HCT116 (cell line): ENCODE measurements around the gene SLC35G2. TPM values are rescaled to one million over a fixed set of nuclear protein-coding genes. Genes with fewer than 3 reads are reported as not detected.

Experiments used
- ATAC-seq: fragments of 200-7000 bp; cut with Tn5 transposase; 2 replicates; pipeline ENCODE4 v1.9.1; 2020; ENCODE audit warnings: mild to moderate bottlenecking, moderate library complexity
- BruUV-seq: library from RNA; stranded (reverse); fragments of 400-500 nt; replicated peaks from 2 replicates; lab custom pipeline; 2021; lab: Mats Ljungman, UMichigan
- CTCF ChIA-PET: fragments of 300-600 bp; sonication (Branson Sonifier 250); formaldehyde crosslinking; loops from one replicate; lab custom pipeline; 2021; ENCODE audit warnings: antibody characterized with exemption; lab: Charles Lee
- POLR2A ChIA-PET: fragments of 300-600, 350-600 bp; sonication (Branson Sonifier 250); formaldehyde crosslinking; loops from one replicate; lab custom pipeline; 2021; ENCODE audit warnings: antibody characterized with exemption; lab: Charles Lee
- RAD21 ChIA-PET, 2 experiments: fragments of 300-600 bp; sonication (Branson Sonifier 250); formaldehyde crosslinking; loops; one replicate each; lab custom pipeline; 2023; ENCODE audit warnings: low total read pairs in 2 of 2; ENCODE audit not compliant: uncharacterized antibody in 2 of 2, unreplicated experiment in 2 of 2, low non-redundant PET in 1 of 2; lab: Charles Lee
- DNase-seq: peaks from one replicate; pipeline ENCODE4 v3.0.0-alpha.2; 2010; ENCODE audit warnings: low read depth, low spot score
- H2AFZ ChIP-seq: fragments of 200-600 bp; shearing (Covaris generic), sonication (generic); 2 replicates; pipeline ENCODE4 v1.6.1; 2017; ENCODE audit warnings: low read depth, mixed run types, mixed read lengths, antibody characterized with exemption, low read length; ENCODE audit not compliant: poor library complexity, severe bottlenecking
- H3K27ac ChIP-seq: 2 replicates; pipeline ENCODE4 v1.5.1; 2012; ENCODE audit warnings: low read depth, low read length
- H3K27me3 ChIP-seq: fragments of 200-600 bp; sonication (generic); 2 replicates; pipeline ENCODE4 v1.6.1; 2016; ENCODE audit warnings: mixed run types, low read length, mixed read lengths; ENCODE audit not compliant: insufficient read depth
- H3K36me3 ChIP-seq, 2 experiments: fragments of 200-500 bp in 1 of 2; fragments of 200-600 bp in 1 of 2; sonication (Bioruptor generic) in 1 of 2; sonication (generic) in 1 of 2; 2 replicates each; pipeline versions ENCODE4 v1.5.1 to v1.6.1; 2014 to 2016; ENCODE audit warnings: low read length in 2 of 2, inconsistent platforms in 1 of 2, mixed read lengths in 1 of 2, mixed run types in 1 of 2; ENCODE audit not compliant: insufficient read depth in 2 of 2, control insufficient read depth in 1 of 2
- H3K4me1 ChIP-seq, 2 experiments: fragments of 200-600 bp in 1 of 2; sonication (generic) in 1 of 2; 2 replicates each; pipeline versions ENCODE4 v1.5.1 to v1.6.1; 2012 to 2017; ENCODE audit warnings: low read length in 2 of 2, inconsistent platforms in 1 of 2, mild to moderate bottlenecking in 1 of 2, mixed read lengths in 1 of 2, mixed run types in 1 of 2, moderate library complexity in 1 of 2; ENCODE audit not compliant: insufficient read depth in 2 of 2, control insufficient read depth in 1 of 2
- H3K4me2 ChIP-seq: fragments of 200-600 bp; sonication (generic); 2 replicates; pipeline ENCODE4 v1.6.1; 2017; ENCODE audit warnings: mixed run types, low read length, mixed read lengths
- H3K4me3 ChIP-seq, 2 experiments: fragments of 200-600 bp in 1 of 2; sonication (generic) in 1 of 2; replicated peaks in 1 of 2; 2 replicates each; pipeline ENCODE4 v1.5.1; 2011 to 2016; ENCODE audit warnings: low read length in 2 of 2, control low read depth in 1 of 2, low read depth in 1 of 2, mild to moderate bottlenecking in 1 of 2, mixed read lengths in 1 of 2, mixed run types in 1 of 2
- H3K79me2 ChIP-seq: fragments of 200-600 bp; sonication (generic); 2 replicates; pipeline ENCODE4 v1.6.1; 2017; ENCODE audit warnings: mild to moderate bottlenecking, mixed run types, low read length, moderate library complexity, mixed read lengths; ENCODE audit not compliant: insufficient read depth
- H3K9ac ChIP-seq: fragments of 200-600 bp; sonication (generic); 2 replicates; pipeline ENCODE4 v1.6.1; 2016; ENCODE audit warnings: low read length, mixed read lengths
- H3K9me2 ChIP-seq: fragments of 200-600 bp; sonication (generic), shearing (Covaris generic); 2 replicates; pipeline ENCODE4 v1.6.1; 2017; ENCODE audit warnings: mixed run types, mild to moderate bottlenecking, moderate library complexity; ENCODE audit not compliant: insufficient read depth
- H3K9me3 ChIP-seq, 2 experiments: fragments of 200-500 bp in 1 of 2; fragments of 200-600 bp in 1 of 2; sonication (Bioruptor generic) in 1 of 2; sonication (generic) in 1 of 2; 2 replicates each; pipeline ENCODE4 v1.6.1; 2014 to 2017; ENCODE audit warnings: low read length in 2 of 2, mixed read lengths in 2 of 2, inconsistent platforms in 1 of 2, low read depth in 1 of 2, mild to moderate bottlenecking in 1 of 2, mixed run types in 1 of 2, moderate library complexity in 1 of 2; ENCODE audit not compliant: control insufficient read depth in 1 of 2, insufficient read depth in 1 of 2
- H4K20me1 ChIP-seq: fragments of 200-600 bp; sonication (generic), shearing (Covaris generic); 2 replicates; pipeline ENCODE4 v1.6.1; 2017; ENCODE audit warnings: mixed run types, mild to moderate bottlenecking, moderate library complexity; ENCODE audit not compliant: insufficient read depth
- CBX3 ChIP-seq: IDR thresholded peaks from 2 replicates; pipeline ENCODE4 v1.6.1; 2012; ENCODE audit warnings: low read depth
- CEBPB ChIP-seq: IDR thresholded peaks from 2 replicates; pipeline ENCODE4 v1.6.1; 2012; ENCODE audit warnings: low read depth
- EGR1 ChIP-seq: IDR thresholded peaks from 2 replicates; pipeline ENCODE4 v1.6.1; 2012; ENCODE audit warnings: low read depth
- ELF1 ChIP-seq: IDR thresholded peaks from 2 replicates; pipeline ENCODE4 v1.6.1; 2012; ENCODE audit warnings: low read depth, borderline replicate concordance
- EZH2 ChIP-seq: fragments of 200-600 bp; sonication (generic); IDR thresholded peaks from 2 replicates; pipeline ENCODE4 v1.6.1; 2017; ENCODE audit warnings: antibody characterized with exemption, mixed run types
- EZH2phosphoT487 ChIP-seq: fragments of 200-600 bp; IDR thresholded peaks from 2 replicates; pipeline ENCODE4 v1.6.1; 2018; ENCODE audit warnings: antibody characterized with exemption, borderline replicate concordance
- FOSL1 ChIP-seq: IDR thresholded peaks from 2 replicates; pipeline ENCODE4 v1.6.1; 2012; ENCODE audit warnings: low read depth
- POLR2A ChIP-seq: IDR thresholded peaks from 2 replicates; pipeline ENCODE4 v1.7.0; 2011; ENCODE audit warnings: borderline replicate concordance; ENCODE audit not compliant: insufficient read depth, insufficient read length; ENCODE audit errors: extremely low read depth
- POLR2AphosphoS5 ChIP-seq: IDR thresholded peaks from 2 replicates; pipeline ENCODE4 v1.6.1; 2011; ENCODE audit warnings: mild to moderate bottlenecking, low read depth, low read length, moderate library complexity
- RAD21 ChIP-seq: IDR thresholded peaks from 2 replicates; pipeline ENCODE4 v1.6.1; 2012; ENCODE audit warnings: low read depth, mild to moderate bottlenecking
- SIN3A ChIP-seq: IDR thresholded peaks from 2 replicates; pipeline ENCODE4 v1.6.1; 2012; ENCODE audit warnings: low read depth
- SP1 ChIP-seq: IDR thresholded peaks from 2 replicates; pipeline ENCODE4 v1.6.1; 2012; ENCODE audit warnings: low read depth
- SRF ChIP-seq: IDR thresholded peaks from 2 replicates; pipeline ENCODE4 v1.6.1; 2012; ENCODE audit warnings: low read depth
- TCF7L2 ChIP-seq: IDR thresholded peaks from 2 replicates; pipeline ENCODE4 v1.7.0; 2011; ENCODE audit warnings: borderline replicate concordance, inconsistent platforms; ENCODE audit not compliant: insufficient read depth, insufficient read length; ENCODE audit errors: extremely low read depth
- YY1 ChIP-seq: IDR thresholded peaks from 2 replicates; pipeline ENCODE4 v1.6.1; 2011; ENCODE audit warnings: low read length, low read depth, moderate library complexity, mild to moderate bottlenecking; ENCODE audit not compliant: insufficient replicate concordance; ENCODE audit errors: extremely low read depth
- ZFX ChIP-seq: fragments of 450-650 bp; IDR thresholded peaks from 2 replicates; pipeline ENCODE4 v1.6.1; 2017
- ZNF274 ChIP-seq: fragments of 200-500 bp; sonication (Bioruptor generic); IDR thresholded peaks from 2 replicates; pipeline ENCODE4 v1.6.1; 2014; ENCODE audit warnings: mild to moderate bottlenecking, low read depth, low read length, inconsistent platforms
- intact Hi-C: fragments of 100-400 bp; cut with micrococcal nuclease; formaldehyde crosslinking; loops from 2 replicates; pipeline ENCODE4 v1.10.0; 2022
- total RNA-seq: library from RNA; stranded (reverse); gene quantifications from one replicate; pipeline ENCODE4 v1.2.1, GENCODE V29; 2021; ENCODE audit not compliant: unreplicated experiment
- TF ChIP-seq, protein P1 (sequence below), 3 experiments: fragments of 200-600 bp in 1 of 3; sonication (generic) in 1 of 3; IDR thresholded peaks in 2 of 3; conservative IDR thresholded peaks in 1 of 3; 2 replicates each; pipeline ENCODE4 v1.5.1; 2012 to 2017; ENCODE audit warnings: low read depth in 2 of 3, low read length in 2 of 3, antibody characterized with exemption in 1 of 3, borderline replicate concordance in 1 of 3, control low read depth in 1 of 3, mild to moderate bottlenecking in 1 of 3, mixed read lengths in 1 of 3, mixed run types in 1 of 3, moderate library complexity in 1 of 3; ENCODE audit not compliant: insufficient read depth in 1 of 3
- TF ChIP-seq, protein P2 (sequence below): IDR thresholded peaks from 2 replicates; pipeline ENCODE4 v1.6.1; 2012
- TF ChIP-seq, protein P3 (sequence below): IDR thresholded peaks from 2 replicates; pipeline ENCODE4 v1.6.1; 2012

Gene SLC35G2
- total RNA-seq, 1 experiment from 2014 or later: 3.3 TPM

DNA sequence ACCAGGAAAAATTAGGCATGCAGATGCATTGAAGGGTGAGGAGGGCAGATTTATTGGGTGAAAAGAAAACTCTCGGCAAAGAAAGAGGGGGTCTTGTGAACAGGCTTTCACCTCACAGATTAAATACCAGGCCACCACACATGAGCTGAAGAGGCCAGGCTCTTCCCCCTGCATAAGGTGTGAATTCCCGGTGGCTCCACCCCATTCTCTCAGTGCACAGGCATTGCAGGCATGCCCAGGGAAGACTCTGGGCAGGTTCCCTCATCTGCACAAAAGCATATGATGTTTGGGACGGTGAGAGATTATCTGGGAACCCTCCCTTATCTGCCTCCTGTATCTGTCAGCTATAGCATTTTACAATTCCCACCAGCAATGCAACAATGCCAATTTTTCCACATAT lies 7.2 kb upstream of the SLC35G2 start:
- no peaks in the 10 kb centered on the region for H4K20me1 ChIP-seq
- no peak for ATAC-seq
- no peak overlapping the region for H3K4me3 ChIP-seq
- RAD21 ChIA-PET: no interaction called here
- DNase-seq: no peak
- POLR2A ChIA-PET: no interaction called here
- H2AFZ ChIP-seq: no peak overlapping the region
- H3K9me3 ChIP-seq: no peaks in the 10 kb centered on the region
- CTCF ChIA-PET: no interaction called here
- no peaks in the 10 kb centered on the region for H3K9me2 ChIP-seq
- no peak overlapping the region for H3K9ac ChIP-seq
- H3K4me1 ChIP-seq: no peaks in the 10 kb centered on the region
- intact Hi-C loops: no loop called here
- H3K27ac ChIP-seq: no peak overlapping the region
- no peaks in the 10 kb centered on the region for H3K79me2 ChIP-seq
- no peaks in the 10 kb centered on the region for H3K36me3 ChIP-seq
- TF ChIP-seq SIN3A: no peak
- no peak for TF ChIP-seq SRF
- TF ChIP-seq, protein P1, sequence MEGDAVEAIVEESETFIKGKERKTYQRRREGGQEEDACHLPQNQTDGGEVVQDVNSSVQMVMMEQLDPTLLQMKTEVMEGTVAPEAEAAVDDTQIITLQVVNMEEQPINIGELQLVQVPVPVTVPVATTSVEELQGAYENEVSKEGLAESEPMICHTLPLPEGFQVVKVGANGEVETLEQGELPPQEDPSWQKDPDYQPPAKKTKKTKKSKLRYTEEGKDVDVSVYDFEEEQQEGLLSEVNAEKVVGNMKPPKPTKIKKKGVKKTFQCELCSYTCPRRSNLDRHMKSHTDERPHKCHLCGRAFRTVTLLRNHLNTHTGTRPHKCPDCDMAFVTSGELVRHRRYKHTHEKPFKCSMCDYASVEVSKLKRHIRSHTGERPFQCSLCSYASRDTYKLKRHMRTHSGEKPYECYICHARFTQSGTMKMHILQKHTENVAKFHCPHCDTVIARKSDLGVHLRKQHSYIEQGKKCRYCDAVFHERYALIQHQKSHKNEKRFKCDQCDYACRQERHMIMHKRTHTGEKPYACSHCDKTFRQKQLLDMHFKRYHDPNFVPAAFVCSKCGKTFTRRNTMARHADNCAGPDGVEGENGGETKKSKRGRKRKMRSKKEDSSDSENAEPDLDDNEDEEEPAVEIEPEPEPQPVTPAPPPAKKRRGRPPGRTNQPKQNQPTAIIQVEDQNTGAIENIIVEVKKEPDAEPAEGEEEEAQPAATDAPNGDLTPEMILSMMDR (IDR thresholded peaks at IDR 0.05 in 2 of 3, conservative IDR thresholded peaks at IDR 0.05 in 1 of 3; ENCODE audit: borderline replicate concordance in 1 of 3, insufficient read depth in 1 of 3, low read depth in 2 of 3, low read length in 2 of 3): no peak
- TF ChIP-seq, protein P2, sequence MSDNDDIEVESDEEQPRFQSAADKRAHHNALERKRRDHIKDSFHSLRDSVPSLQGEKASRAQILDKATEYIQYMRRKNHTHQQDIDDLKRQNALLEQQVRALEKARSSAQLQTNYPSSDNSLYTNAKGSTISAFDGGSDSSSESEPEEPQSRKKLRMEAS: no peak
- TF ChIP-seq CEBPB: no peak
- TF ChIP-seq FOSL1: no peak
- TF ChIP-seq ZFX: no peak
- no peak for TF ChIP-seq POLR2AphosphoS5
- TF ChIP-seq ELF1: no peak
- TF ChIP-seq SP1: no peak
- no peak for TF ChIP-seq POLR2A
- no peak for TF ChIP-seq ZNF274
- no peak for TF ChIP-seq CBX3
- TF ChIP-seq YY1: no peak
- no peak for TF ChIP-seq TCF7L2
- no peak for TF ChIP-seq EGR1
- no peak for TF ChIP-seq EZH2
- TF ChIP-seq EZH2phosphoT487: no peak
- no peak for TF ChIP-seq RAD21
- TF ChIP-seq, protein P3, sequence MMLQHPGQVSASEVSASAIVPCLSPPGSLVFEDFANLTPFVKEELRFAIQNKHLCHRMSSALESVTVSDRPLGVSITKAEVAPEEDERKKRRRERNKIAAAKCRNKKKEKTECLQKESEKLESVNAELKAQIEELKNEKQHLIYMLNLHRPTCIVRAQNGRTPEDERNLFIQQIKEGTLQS: no peak
- BruUV-seq: no TSS peak
- no peak overlapping the region for H3K4me2 ChIP-seq
- H3K27me3 ChIP-seq: no peaks in the 10 kb centered on the region
